Activated T-cell treated with anti-CD3 and anti-CD28 coated beads for 1 hour (primary cell): ENCODE data around the gene TMC1.
"Not testable (repeated sequence)": the region's sequence is repeated elsewhere in the genome, so short reads cannot be mapped to it uniquely, and the experiment has no call there.

Source experiments
- DNase-seq: peaks from one replicate; pipeline ENCODE4 v3.0.0-alpha.2; 2020; ENCODE audit warnings: low read depth

TMC1 gene

DNA sequence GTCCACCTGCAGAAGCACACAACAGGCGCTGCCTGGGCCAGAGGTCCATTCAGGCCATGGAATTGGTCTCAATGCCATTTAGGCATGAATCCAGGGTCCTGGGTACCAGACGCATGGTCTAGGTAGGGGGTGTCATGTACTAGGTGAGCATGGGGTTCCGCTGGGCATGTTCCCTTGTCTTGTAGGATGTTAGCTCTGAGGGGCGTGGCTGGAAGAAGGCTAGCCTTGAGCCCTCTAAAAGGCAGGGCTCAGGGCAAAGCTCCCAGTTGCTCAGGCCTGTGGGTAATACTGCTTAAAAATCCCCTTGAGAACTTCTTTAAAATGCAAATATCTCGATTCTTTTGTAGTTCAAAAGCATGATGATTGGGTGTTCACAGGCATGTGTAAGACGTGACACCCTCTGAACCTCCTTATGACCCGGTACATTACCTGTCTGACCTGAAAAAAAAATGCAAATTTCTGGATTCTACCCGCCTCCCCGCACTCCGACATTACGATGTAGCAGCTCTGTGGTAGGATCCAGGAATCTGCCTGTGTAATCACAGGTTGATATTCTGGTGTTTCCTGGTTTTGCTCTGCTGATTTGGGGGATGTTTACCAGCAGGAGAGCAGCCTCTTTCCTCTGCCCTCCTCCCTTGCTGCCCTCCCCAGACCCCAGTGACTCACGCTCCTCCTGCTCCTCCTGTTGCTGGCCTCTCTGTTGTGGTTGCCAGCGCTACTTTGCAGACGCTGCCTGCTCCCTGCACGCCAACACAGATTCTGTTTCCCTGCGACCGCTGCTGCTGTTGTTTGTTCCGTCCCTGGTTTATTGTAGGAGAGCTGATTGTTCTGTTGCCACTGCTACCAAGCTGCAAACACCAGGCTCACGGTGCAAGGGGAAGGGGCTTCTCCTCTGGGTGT lies 5.7 kb downstream of the TMC1 start:
- peak; percentile 60 for DNase-seq

DNA sequence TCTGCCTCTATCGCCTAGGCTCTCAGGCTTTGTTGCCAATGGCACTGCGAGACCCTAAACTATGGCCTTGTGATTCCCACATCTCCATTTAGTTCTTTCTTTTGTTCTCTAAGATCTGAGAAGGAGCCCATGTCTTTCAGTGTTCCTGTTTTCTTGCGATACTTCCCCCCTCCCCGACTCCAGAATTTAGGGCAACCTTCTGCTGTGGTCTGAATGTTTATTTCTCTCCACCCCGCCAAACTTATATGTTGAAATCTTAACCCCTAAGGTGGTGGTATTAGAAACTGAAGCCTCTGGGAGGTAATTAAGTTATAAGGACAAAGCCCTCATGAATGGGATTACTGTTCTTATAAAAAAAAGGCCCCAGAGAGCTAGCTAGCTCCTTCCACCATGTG lies 6.4 kb downstream of the TMC1 start:
- no peak for DNase-seq

DNA sequence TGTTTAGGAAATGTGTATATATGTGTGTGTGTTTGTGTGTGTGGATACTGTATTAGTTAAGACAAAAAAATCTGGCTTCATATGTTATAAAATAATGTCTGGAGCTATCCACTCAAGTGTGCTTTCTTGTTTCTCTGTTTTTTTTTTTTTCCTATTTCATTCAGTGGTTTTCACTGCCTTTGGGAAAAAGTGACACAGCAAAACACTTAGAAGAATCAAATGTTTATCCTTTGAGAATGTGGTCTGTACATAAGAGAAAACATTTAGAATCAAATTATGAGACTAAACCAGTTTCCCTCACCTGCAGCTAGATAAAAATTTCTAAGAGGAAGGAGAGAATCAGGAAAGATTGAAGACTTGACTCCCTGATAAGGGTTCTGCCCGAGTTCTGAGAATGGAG lies 8.1 kb downstream of the TMC1 start:
- no peak for DNase-seq

DNA sequence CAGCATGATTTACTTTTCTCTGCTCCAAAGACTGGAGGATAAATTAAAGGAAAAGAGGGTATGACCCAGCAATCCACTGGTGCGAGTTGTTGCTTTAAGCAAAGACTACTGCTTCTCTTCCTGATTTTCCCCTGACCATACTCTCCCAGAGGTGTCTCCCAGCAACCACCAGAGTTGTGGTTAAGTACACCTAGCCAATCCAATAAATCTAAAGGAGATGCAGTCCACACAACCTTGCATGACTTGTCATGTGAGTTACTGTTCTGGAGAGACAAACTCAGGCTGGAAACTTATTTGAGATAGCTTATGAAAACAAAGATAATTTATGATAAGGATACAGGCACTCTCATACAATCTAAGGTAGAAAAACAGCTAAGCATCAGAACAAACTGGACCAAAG lies 11.9 kb downstream of the TMC1 start:
- no peak for DNase-seq

DNA sequence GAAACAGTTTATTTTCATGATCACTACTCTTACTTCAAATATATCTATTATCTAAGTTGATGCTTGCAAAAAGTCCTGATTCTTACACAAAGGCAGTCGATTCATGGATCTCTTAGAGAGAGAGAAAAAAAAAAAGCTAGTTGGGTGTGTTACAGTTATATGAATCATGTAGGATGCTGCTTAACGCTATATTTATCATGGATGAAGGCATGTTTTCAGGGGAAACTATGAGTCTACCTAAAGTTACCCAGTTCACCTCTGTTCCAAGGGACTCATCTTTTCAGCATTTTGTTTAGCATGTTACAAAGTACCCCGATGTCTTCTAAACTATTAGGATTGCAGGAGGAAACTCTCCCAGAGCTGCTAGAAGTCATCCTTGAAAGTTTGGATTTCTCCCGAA lies 13.5 kb downstream of the TMC1 start:
- no peak for DNase-seq

DNA sequence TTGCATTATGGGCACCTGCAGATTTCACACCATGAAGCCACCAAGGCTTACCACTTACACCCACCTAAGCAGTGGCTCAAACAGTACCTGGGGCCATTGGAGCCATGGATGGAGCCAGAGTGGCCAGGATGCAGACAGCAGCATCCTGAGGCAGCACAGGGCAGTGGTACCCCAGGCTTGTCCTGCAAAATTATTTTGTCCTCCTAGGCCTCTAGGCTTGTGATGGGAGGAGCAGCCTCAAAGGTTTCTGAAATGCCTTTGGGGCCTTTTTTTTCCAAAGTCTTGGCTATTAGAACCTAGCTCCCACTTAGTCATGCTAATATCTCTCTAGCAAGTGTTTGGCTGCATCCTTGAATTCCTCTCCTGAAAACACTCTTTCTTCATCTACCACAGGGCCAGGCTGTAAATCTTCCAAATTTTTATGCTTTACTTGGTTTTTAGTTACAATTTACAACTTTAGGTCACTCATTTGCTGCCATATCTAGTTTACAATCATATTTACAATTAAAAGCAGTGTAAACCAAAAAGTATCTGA lies 15.7 kb downstream of the TMC1 start:
- DNase-seq, result no peak

DNA sequence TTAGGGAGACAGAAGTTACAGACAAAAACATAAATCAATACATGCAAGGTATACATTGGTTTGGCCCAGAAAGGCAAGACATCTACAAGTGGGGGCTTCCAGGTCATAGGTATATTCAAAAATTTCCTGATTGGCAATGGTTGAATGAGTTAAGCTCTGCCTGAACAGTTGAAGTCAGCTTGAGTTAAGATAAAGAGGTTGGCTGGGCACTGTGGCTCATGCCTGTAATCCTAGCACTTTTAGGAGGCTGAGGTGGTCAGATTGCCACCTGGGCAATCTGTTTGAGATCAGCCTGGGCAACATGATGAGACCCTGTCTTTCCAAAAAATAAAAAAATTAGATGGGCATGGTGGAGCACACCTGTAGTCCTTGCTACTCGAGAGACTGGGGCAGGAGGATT lies 16.3 kb downstream of the TMC1 start:
- DNase-seq, result no peak

DNA sequence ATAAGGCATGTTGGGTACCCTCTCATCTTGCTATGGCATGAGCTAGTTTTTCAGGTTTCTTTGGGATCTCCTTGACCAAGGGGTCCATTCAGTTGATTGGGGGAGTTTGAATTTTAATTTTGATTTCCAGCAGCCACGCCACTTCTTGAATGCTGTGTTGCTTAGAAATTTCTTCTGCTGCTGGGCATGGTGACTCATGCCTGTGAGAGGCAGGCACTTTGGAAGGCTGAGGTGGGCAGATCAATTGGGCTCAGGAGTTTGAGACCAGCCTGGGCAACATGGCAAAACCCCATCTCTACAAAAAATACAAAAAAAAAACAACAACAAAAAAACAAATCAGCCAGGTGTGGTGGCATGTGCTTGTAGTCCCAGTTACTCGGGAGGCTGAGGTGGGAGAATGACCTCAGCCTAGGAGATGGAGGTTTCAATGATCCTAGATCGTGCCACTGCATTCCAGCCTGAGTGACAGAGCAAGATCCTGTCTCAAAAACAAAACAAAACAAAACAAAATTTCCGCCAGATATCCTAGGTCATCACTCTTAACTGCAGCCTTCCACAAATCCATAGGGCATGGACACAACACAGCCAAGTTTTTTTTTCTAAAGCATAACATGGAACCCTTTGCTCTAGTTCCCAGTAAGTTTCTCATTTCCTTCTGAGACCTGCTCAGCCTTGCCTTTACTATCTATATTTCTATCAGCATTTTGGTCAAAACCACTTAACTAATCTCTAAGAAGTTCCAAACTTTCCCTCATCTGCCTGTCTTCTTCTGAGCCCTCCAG lies 17.7 kb downstream of the TMC1 start:
- no peak for DNase-seq

DNA sequence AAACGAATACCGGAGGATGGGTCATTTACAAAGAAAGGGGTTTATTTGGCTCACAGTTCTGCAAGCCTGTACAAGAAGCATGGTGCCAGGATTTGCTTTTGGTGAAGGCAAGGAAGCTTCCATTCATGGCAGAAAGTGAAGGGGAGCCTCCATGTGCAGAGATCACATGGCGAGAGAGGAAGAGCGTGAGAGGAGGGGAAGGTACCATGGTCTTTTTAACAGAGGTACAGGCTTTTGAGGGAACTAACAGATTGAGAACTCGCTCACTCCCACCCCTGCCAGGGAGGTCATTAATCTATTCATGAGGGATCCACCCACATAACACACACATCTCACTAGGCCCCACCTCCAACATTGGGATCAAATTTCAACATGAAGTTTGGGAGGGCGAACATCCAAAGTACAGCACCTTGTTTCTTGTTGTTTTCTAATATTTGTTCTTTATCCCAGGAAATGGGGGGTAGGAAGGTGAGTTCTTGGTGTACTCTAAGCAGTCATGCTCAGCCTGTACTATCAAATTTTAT lies 18.5 kb downstream of the TMC1 start:
- no peak for DNase-seq

DNA sequence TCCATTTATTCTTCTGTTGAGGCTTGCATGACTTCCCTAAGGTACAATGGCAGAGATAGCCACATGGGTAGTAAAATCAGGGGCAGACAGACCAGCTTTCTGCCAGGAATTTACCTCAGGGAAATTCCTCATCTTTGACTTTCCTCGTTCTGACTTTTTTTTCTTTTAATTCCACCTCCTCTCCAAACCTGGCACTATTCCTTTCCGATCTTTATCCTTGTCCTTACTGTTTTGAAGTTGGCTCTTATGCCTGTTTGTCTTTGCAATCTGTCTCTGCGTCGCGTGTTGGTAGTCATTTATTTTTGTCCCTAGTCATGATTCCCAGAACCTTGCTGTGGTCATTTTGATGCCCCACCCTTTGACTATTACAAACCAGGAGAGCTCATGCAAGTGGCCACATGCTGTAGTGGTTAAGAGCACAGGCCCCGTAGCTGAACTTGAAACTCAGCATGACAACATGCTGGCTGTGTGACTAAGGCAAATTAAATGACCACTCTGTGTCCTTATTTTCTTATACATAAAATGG lies 19.0 kb downstream of the TMC1 start:
- no peak for DNase-seq

DNA sequence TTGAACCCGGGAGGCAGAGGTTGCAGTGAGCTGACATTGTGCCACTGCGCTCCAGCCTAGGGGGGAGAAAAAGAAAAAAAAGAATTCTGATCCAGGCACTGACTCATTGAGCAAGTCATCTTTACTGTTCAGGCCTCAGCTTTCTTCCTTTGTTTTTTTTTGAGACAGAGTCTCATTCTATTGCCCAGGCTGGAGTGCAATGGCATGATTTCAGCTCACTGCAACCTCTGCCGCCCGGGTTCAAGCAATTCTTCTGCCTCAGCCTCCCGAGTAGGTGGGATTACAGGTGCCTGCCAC lies 21.1 kb downstream of the TMC1 start:
- DNase-seq, result not testable (repeated sequence)

DNA sequence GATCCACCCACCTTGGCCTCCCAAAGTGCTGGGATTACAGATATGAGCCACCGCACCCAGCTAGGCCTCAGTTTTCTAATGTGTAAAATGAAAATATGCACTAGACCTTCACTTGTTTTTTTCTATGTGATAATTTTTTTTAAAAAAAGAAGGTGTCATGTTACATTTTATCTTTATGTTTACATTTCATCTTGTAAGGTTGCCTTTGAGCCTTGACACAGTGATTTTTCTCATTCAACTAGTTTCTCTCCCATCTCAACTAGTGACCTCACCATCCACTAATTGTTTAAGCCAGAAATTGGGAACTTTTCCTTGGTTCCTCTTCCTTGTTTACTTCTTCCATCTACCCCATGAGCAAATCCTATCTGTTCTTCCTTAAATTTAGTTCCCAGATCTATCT lies 21.5 kb downstream of the TMC1 start:
- DNase-seq, result no peak

DNA sequence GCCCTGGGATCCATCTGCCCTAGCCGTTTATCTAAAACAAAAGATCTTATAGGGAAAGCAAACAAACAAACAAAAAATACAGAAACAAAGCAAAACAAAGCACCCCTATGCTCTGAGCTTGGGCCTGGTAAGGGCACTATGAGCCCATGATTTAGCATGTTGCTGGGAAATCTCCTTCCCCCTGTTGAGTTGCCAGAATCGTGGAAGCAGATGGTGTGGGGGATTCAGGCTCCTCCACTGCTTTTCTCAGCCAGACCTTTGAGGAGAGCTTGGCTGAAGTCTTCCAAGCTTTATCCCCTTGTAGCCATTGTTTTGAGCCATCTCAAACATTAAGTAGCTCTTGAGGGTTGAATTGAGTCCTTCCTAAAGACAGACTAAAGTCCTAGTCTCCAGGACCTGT lies 29.9 kb downstream of the TMC1 start:
- no peak for DNase-seq

DNA sequence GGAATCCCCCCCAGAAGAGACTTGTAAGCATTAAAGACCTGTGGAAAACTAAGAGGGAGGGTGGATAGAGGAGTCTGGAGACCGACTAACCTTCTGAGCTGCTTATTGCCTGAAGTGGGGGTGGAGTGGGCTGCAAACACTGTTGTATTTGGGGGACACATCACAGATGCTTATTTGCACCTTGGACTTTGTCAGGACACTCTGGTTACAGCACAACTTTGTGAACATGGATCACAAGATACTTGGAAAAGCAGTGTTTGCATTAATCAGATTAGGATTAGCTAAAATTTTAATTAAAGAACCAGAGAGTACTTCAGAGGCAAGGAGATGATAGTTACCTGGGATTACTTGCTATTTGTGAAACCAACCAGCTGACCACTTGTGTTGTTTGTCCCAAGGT lies 30.9 kb downstream of the TMC1 start:
- DNase-seq, result no peak

DNA sequence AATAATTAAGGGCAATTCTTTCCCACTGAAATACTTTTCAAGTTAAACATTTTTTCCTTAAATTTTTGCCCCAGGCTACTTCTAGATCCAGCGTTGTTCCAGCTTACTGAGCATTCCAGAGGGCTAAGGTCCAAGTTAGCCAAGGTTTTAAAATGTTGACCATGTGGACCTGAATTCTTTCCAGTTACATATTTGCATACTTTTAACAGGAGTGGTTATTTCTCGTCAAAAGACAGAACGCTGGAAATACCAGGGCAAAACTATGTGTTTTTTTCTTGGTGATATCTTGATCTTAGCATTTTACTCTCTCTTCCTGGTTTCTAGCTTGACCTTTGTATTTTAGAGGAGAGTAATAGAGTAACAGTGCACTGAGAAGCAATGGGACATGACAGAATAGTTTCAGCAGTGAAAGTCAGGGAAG lies 32.8 kb downstream of the TMC1 start:
- DNase-seq, result no peak

DNA sequence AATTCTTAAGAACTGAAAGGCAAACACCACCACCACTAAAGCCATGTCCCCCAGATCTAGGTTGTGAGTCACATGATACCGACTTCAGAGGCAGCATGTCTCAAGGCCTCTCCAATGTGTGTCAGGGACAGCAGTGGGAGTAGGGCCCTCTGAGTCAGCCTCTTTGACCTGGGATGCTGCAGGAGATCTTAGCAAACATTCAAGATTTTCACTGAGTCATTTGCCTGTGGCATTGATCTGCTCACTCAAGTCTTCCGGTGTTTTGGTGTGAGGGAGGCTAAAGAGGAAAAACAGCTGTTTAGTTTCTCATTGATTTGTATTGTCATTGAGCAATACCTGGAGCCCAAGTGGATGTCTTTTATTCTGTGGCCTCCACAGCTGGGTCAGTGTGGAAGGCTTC lies 36.1 kb downstream of the TMC1 start:
- DNase-seq, result no peak

DNA sequence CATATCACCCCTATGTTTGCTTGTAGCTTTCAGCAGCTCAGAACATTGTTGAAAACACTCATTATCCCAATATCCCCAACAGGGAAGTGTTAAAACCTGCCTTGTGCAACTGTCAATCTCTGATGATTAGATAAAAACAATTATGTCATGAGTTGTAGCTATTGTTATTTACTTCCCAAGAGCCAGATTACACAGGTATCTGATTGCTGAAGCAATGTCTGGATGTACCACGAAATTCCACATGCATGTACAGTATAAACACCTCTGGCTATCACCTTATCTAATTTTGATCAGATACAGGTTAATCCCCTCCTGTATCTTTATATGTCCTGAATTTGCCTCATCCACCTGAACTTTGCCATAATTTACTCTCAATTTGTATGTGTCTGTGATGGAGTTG lies 38.7 kb downstream of the TMC1 start:
- no peak for DNase-seq

DNA sequence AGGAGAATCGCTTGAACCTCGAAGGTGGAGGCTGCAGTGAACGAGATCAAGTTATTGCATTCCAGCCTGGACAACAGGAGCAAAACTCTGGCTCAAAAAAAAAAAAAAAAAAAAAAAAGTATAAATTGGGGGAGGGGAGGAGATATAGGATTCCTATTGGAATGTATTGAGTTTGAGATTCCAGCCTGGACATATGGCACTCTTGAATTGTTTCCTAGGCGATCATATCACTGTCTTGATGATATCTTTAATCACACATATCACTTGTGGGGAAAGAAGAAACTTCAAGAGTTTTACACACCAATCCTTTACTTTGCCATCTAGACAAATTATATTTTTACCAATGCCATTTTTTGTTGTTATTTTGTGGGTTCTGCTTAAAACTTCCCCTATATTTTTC lies 42.4 kb downstream of the TMC1 start:
- DNase-seq, result no peak

DNA sequence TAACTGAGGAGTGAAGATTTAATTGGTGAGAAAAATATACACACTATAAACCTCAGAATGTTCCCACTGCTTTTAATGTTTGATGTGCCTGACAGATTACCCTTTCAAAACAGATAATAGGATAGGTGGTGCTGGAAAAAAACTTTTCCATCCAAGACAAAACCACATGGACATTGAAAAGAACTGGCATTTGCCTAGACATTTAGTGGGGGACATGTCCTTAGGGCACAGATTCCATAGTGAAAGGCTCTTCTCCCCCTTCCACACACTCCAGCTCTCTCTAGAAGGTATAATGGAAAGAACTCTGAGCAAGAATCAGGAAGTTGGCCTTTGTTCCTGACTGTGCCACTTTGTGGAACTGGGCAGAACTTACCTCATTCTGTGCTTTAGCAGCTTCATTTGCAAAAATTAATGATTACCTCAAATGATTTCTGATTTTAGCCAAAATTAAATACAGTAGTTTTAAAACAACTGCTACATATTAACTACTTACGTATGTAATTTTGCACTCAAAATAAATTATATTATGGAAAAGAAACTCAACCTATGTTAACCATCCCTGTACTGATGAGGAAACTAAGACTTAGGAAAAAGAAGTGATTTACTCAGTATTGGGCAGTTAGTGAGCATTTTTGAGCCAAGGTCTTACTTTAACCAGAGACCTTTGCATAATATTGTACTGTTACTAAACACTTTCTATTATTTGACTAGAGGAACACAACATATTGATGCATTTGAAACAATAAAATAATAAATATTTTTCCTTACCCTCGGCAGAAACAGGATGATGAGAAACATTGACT lies 43.3 kb downstream of the TMC1 start:
- no peak for DNase-seq

DNA sequence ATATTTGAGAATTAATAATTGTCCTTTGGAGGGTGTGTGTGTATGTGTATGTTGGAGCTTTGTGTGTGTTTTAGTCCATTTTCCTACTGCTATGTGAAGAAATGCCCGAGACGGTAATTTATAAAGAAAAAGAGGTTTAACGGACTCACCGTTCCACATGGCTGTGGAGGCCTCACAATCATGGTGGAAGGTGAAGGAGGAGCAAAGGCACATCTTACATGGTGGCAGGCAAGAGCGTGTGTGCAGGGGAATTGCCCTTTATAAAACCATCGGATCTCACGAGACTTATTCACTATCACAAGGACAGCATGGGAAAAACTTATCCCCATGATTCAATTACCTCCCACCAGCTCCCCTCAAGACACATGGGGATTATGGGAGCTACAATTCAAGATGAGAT lies 44.1 kb downstream of the TMC1 start:
- DNase-seq, result no peak

DNA sequence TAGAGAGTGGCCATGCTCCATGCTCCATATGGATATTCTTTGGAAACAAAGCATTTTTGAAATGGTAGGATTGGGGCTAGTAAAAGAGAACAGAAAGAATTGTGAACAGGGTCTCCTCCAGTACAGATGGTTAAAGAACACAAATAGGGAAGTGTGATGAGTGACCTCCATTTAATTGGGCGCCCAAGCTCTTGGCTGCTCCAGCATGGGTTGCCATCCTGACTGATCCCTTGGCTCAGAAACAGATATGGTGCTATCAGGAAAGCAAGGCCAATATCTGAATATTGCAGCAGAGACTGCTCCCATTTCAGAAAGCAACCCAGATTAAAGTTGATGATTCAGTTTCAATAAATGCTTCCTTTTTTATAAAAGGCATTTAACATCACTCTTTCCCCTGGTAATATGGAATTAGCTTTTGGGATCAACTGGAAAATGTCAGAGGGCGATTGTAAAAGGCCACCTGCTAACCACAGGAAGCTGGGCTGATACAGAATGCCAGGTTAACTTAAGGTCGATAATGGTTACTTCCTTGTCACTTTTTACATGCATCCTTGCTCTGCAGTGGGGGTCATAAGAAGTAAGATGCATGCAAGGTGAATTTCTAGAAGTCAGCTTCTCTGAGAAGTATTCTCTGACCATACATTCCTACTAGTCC lies 52.9 kb downstream of the TMC1 start:
- no peak for DNase-seq

DNA sequence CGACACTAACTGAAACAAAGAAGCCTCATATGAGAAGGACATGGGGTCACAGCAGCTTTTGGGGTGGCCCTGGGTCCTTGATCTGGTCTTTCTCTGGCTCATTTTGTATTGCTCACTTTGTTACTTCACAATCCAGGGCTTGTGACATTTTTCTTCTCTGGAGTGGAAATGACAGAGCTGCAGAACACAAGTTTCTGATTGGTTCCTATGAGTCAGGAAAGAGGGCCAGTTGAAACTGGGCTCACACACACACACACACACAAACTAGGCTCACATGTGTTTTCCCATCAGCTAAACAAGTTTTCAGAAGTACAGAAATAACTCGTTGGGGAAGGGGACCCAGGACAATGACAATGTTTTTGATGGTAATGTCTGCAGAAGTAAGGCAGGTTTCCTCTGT lies 54.3 kb downstream of the TMC1 start:
- DNase-seq, result no peak
